Left forelimb (tissue), 1 donor: Measurements from ENCODE around the gene MSI2.

Source experiments
- DNase-seq: peaks from one replicate; pipeline ENCODE4 v3.0.0-alpha.2; 2018; ENCODE audit warnings: low spot score

The MSI2 gene

GRCh38 chr17:57316361-57316760 lies 60.0 kb downstream of the MSI2 start:
- no peak for DNase-seq

DNA sequence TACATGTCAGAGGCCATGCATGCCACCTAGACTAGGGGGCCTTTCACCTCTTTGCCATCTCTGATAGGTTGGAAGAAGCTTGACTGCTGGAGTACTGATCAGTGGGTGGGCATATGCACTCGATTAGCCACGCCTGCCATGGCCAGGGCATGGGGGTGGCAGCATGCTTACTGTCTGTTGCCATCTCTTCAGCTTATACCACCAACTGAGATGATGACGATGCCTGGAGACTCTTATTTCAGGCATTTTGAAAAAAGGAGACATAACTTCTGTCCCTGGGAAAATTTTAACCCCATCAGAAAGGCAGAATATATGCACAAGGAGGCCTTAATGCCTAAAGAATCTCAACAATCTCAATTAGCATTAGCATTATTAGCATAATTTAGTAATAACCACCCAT lies 60.8 kb downstream of the MSI2 start:
- DNase-seq, result no peak

DNA sequence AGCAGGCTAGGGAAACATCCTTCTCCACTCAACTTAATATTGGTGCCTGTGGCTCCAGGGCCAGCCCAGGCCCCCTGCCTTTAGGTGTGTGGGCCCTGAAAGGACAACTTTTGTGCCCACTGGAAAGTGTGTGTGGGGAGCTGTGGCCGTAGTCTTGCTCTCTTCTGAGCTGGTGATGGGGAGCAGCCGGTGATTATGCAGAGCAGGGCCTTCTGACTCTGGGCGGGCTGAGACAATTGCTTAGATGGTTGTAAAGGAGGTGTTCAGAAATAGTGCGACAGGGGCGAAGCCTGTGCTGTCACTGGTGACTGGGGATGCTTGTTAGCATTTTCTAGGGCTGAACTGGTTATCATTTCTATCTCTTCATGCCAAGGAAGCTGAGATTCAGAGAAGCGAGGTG lies 62.6 kb downstream of the MSI2 start:
- no peak for DNase-seq

DNA sequence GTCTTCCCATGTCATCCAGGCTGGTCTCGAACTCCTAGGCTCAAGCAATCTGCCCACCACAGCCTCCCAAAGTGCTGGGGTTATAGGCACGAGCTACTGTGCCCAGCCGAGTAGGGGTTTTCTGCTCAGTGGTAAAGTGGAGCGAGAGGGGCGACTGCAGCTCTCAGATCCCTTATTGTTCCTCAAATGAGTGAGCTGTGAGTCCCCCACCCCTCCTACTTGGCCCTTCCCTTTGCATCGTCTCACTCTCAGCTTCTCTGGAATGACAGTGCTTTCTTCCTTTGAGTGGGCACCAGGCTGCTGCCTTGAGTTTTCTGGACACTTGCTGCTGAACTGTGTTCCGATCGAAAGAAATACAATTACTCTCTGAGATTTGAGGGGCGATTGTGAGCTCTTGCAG lies 63.5 kb downstream of the MSI2 start:
- no peak for DNase-seq

DNA sequence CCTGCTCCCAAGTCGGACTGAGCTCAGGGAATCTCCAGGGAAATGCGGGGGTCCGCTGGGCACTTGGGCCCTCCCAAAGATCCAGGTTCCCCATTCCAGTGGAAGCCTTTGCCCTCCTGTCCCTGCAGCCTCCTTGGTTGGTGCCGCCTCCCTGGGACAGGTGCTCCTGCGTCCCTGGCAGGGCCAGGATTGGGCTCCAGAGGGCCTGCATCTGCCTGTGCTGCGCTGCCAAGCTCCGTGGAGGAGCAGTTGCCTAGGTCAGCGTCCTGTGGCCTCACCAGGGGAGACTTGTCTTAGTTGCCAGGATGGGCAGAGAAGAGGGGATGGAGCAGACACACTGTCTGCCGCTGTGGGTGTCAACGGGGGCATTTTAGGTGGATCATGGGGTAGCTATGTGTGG lies 67.1 kb downstream of the MSI2 start:
- no peak for DNase-seq

DNA sequence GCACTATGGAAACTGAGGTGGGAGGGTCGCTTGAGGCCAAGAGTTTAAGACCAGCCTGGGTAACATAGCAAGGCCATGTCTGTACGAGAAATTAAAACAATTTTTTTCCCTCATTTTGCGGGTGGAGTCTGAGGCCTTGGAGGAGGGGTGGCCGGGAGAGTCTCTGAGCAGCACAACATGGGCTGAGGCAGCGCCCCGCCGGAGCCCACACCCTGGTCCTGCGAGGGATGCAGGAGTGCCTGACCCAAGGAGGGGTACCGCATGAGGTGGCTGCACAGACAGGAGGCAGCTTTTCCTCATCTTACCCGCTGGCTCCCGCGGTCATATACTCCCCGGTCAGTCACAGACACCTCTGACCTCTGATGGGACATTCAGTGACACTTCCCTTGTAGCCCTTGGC lies 67.7 kb downstream of the MSI2 start:
- no peak for DNase-seq

DNA sequence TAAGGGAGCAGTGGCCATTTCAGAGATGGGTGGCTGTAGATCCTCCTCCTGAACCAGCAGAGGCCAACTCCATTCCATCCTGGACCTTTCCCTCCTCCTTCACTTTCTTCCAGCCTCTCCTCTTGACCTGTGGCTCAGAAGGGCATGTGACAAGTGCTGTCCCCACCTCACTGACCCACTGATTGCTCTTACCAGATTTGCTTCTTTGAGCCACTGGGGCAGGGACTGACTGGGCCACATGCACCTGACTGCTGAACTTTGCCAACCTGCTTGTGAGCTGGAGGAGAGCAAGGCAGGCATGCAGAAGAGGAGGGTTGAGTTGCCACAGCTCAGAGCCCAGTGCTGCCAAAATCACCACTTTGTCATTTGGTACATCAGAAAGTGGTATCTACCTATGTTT lies 68.3 kb downstream of the MSI2 start:
- no peak for DNase-seq

DNA sequence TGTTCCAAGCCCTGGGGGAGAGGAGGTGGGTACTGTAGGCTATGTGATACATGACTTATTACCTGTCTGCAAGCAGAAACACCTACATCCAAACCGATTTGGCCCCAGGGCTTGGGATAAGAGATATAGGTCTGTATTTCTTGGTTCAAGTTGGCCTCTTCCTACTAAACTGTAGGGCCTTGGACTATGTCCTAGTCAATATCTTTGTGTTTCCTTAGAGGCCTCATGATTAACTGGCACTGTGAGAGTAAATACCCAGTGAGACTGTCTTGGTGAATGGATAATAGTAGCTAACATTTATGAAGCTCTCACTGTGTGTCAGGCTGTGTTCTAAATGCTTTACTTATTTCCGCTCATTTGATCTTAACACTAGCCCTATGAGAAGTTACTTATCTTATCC lies 70.0 kb downstream of the MSI2 start:
- DNase-seq, result no peak

GRCh38 chr17:57326764-57327163 lies 70.4 kb downstream of the MSI2 start:
- DNase-seq, result no peak

DNA sequence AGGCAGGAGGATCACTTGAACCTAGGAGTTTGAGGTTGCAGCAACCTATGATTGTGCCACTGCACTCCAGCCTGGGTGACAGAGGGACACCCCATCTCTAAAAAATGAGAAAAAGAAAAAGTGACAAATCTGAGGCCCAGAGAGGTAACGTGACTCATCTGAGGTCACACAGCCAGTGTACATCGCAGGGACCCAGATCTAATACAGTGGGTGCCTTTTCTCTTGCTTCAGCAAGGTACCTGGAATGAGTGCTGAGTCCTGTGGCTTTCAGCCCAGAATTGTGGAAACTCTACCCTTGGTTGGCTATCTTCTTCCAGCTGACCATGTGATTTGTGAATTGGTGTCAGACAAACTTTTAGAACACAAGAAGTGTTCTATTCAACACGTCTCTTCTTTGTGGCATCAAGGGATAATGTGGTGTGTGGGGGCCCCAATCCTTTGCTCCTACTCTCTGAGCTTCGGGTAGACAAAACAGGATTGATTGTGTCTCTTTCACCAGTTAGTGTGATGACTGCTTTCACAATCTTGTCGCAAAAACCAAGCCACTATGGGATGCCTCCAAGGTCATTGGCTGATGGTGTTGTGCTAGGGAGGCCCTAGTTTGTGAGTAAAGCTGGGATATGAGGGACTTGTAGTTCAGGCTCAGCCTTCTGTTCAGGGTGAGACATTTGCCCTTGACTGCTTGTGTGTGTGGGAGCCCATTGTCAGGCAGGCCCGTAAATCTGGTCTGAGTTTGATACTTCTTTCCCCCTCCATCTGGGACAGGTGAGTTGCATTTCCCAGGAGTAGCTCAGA lies 71.0 kb downstream of the MSI2 start:
- DNase-seq, result no peak

DNA sequence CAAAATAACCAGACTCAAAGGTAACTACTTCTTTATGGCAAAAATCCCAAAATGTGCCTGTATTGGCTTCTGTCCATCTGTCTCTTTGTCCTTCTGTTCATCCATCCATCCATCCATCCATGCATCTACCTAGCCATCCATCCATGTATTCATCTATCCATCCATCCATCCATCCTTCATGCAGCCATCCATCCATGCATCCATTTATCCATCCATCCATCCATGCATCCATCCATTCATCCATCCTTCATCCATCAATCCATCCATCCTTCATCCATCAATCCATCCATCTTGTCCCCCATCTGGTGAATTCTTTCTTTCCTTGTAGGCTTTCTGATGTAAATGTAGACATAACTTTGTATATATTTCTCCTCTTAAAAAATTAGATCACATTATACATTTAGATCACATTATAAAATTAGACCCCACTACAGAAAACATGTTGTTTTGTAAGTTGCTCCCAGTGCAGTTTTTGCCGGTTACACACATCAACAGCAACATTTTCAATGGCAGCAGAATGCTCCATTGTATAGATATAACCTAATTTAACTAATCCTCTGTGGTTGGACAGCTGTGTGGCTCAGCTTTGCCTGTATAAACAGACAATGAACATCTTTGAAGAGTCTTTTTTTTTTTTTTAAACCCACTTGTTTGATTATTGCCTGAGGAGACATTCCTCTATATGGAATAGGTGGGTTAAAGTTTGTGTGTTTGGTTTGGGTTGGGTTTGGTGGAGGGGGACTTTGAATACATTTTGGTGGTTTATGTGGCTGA lies 72.0 kb downstream of the MSI2 start:
- DNase-seq, result no peak

DNA sequence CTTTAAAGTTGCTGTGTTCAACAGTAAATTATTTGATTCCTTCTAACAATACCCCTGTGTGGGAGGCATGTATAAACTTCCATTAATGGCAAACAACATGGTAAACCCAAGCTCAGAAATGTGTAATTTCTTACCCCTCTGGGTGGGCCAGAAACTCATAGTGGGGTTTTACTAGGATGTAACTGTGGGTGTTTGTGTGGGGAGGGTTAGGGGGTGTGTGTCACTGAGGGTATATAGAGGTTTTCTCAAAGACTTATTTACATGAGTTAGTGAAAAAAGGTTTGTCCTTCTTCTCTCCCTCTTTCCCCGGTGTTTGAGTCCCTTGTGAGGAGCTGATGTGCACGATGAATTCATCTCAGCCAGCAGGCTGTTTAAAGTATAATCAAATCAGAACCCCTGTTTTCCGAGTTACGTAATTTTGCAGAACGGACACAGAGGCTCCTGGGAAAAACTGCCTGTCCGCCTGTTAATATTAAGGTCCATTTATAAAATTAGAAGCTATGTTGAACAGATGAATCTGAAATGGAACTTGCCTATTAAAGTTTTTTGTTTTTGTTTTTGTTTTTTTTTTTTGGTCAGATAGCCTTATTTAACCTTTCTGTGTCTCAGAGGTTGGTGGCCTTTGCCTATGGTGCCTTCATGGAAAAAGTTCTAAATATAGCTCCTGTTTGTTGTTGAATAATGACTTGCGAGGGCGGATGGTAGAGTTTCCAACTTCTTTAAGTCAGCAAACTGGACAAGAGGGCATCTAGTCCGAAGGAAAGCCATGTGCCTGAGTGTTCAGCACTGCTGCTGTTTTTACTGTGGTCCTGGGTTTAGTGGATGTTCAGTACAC lies 73.3 kb downstream of the MSI2 start:
- DNase-seq, result no peak

DNA sequence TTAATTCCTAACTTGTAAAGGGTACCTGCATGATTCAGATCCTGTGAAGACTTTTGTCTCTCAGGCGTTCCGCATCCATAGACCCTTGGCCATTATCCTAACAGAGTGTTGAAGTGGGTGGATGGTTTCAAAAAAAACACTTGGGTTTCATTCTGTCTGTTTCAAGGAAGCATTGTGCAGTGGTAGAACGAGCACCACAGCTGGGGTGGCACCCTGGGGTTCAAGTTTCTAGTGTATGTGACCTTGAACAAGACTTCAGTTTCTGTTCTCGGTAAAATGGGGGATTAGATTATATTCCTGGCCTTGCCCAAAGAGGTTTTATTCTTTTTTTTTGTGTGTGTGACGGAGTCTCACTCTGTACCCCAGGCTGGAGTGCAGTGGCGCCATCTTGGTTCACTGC lies 74.3 kb downstream of the MSI2 start:
- no peak for DNase-seq

DNA sequence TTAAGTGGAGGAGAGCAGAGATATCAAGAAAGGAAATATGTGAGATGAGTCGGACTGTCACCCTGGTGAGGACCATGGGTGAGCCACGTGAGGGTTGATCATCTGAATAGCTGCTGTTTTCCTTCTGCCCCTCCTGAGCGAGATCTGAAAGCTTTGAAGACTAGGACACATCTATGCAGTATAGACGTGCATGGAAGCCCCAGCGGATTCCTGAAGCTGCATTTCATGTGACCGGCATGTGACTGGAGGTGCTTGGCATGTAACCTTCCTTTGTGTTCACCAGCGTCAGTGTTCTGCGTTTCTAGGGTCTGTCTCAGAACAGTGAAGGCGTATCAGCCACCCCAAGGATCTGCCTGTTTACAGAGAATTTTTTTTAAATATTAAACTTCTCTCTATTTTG lies 75.1 kb downstream of the MSI2 start:
- DNase-seq, result no peak

DNA sequence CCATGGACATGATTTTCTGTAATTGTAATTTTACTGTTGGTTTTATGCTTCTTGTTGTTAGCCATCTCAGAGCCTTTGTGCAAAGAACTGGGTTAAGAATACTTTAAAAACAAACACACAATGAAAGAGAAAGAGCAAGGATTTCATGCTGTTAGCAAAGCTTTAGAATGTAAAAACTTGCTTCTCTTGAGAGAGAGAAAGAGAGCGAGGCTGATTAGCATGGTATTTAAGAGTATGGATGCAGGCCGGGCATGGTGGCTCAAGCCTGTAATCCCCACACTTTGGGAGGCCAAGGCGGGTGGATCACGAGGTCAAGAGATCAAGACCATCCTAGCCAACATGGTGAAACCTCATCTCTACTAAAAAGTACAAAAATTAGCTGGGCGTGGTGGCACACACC lies 76.2 kb downstream of the MSI2 start:
- no peak for DNase-seq

DNA sequence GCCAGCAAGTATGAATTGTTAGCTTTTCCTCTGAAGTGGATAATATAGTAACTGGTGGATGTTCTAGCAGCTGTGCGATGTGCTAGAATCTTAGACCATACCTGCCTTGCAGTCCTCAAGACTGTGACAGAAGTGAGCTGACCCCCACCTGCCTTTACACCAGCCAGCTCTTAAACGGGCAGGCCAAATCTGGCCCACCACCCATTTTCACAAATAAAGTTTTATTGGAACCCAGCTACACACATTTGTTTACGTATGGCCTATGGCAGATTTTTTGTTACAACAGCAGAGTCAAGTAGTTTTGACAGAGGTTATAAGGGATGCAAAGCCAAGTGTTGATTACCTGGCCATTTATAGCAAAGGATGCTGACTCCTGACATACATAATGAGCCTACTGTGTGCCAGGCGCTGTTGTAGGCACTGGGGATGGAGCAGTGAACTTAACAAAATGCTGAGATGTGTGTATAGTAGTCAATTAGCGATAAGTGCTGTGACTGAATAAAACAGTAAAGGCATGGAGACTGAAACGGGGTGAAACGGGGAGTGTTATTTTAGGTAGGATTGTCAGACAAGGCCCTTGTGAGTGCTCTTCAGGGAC lies 79.0 kb downstream of the MSI2 start:
- no peak for DNase-seq

DNA sequence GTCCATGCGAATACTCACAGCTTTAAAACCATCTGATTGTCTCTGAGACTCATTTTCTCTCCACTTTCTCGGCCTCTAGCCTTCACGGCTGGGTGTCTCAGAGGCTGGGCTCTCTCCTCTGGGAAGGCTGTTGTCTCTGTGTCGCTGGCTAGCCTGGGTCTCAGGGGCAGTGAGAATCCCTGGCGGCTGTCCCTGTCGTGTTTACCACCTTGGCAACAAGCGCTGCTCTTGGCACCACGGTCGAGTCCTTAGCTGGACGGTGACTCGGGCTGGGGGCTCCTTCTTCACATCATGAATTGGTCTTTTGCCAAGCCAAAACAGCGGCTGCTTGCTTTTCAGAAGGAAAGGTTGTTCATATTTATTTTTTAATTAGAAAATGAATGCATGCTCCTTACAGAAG lies 81.1 kb downstream of the MSI2 start:
- no peak for DNase-seq

GRCh38 chr17:57338257-57338914 lies 82.1 kb downstream of the MSI2 start:
- no peak for DNase-seq

- no peak for DNase-seq
Measured at GRCh38 chr17:57340160-57340981, 84.0 kb downstream of the MSI2 start.

DNA sequence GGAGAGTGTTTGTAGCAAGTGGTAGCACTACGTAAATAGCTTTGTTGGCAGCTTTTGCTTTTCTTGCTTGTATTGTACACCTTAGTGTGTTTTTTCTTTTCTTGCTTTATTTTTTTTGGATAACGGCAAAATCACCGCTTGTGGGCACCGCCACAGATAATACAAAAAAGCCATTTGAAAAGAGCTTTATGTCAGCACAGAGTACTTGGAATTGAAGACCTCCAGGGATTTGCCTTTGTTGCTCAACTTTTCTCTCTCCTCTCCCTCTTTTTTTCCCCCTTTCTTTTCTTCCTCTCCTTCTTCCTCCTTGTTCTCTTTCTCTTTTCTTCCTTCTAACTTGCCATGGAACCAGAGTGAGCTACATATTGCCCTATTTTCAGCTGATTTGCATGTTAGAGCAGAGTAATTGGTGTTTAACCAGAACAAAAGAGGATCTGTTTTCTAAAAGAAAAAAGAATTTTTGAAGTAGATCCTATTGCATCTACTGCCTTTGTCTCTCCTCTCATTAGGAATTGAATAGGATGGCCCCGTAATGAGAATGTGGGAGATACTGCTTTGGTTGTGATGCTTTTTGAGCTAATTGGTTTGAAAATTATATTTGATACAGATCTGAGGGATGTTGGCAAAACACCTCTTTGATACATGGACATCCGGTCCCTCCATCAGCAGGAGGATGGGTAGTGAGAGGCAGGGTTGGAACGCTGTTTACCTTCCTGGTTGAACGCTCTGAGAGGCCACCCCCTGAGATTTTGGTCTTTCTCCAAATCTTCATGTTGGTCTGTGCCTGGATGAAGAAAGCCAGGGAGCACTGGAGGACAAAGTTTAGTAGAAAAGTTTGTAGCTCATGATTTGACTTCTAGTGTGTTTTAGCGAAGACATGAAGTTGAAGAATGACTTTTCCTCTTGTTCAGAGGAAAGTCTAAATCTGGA lies 85.6 kb downstream of the MSI2 start:
- DNase-seq, result no peak
